K562 (cell line): ENCODE results near the gene KRT8. TPM values are rescaled to one million over a fixed set of nuclear protein-coding genes. Genes with fewer than 3 reads are reported as not detected.

Experiments used
- DMBX1 ChIP-seq: fragments of 250-450 bp; sonication (Bioruptor Pico); IDR thresholded peaks from 2 replicates; pipeline ENCODE4 v1.8.0; 2022; ENCODE audit warnings: inconsistent platforms, mild to moderate bottlenecking, moderate library complexity, borderline replicate concordance
- HBP1 ChIP-seq: fragments of 450-650 bp; formaldehyde crosslinking; IDR thresholded peaks from 2 replicates; pipeline ENCODE4 v1.4.0; 2022; ENCODE audit warnings: missing genetic modification characterization
- KAT7 ChIP-seq: sonication (generic); formaldehyde crosslinking; IDR thresholded peaks from 2 replicates; pipeline ENCODE4 v1.8.0; 2022; ENCODE audit warnings: missing genetic modification reagents, mild to moderate bottlenecking, borderline replicate concordance
- KDM4B ChIP-seq, 2 experiments: fragments of 450-650 bp in 1 of 2; sonication (generic) in 1 of 2; IDR thresholded peaks; 2 replicates each; pipeline ENCODE4 v1.6.1; 2016 to 2017; ENCODE audit warnings: borderline replicate concordance in 2 of 2, antibody characterized with exemption in 1 of 2, low read depth in 1 of 2, mild to moderate bottlenecking in 1 of 2
- MECOM ChIP-seq: fragments of 250-450 bp; sonication (Bioruptor Pico); IDR thresholded peaks from 2 replicates; pipeline ENCODE4 v1.8.0; 2022; ENCODE audit warnings: inconsistent platforms
- SNAPC5 ChIP-seq: fragments of 250-450 bp; sonication (Bioruptor Pico); IDR thresholded peaks from 2 replicates; pipeline ENCODE4 v1.8.0; 2021; ENCODE audit warnings: moderate library complexity, mild to moderate bottlenecking, inconsistent platforms
- ZNF165 ChIP-seq: fragments of 250-450 bp; sonication (Bioruptor Pico); IDR thresholded peaks from 2 replicates; pipeline ENCODE4 v1.4.0; 2020; ENCODE audit warnings: borderline replicate concordance
- ZNF41 ChIP-seq: fragments of 250-450 bp; sonication (Bioruptor Pico); conservative IDR thresholded peaks from 2 replicates; pipeline ENCODE4 v1.4.0; 2020; ENCODE audit warnings: mild to moderate bottlenecking
- ZNF592 ChIP-seq: fragments of 450-650 bp; IDR thresholded peaks from 2 replicates; pipeline ENCODE4 v1.6.1; 2017; ENCODE audit warnings: antibody characterized with exemption, mild to moderate bottlenecking
- polyA plus RNA-seq, 8 experiments: library from polyadenylated mRNA; depleted of rRNA in 4 of 8; stranded (reverse) in 5 of 8; unstranded in 3 of 8; fragments of >200 nt; fragmentation: Nextera tagmentation in 2 of 8; fragmentation: Illumina TruSeq in 1 of 8; extraction: Ambion mirVana in 2 of 8; extraction: Trizol in 1 of 8; gene quantifications; 2 replicates each; pipeline versions ENCODE4 v1.2.1 to v1.2.3, GENCODE V29; 2011 to 2014; ENCODE audit warnings: inconsistent platforms in 1 of 8, missing spikeins in 1 of 8
- total RNA-seq, 7 experiments: library from RNA; depleted of rRNA in 6 of 7; stranded (reverse); fragments of >200 nt in 6 of 7; fragmentation: Illumina TruSeq in 2 of 7; extraction: Trizol in 2 of 7; gene quantifications; 2 replicates each; pipeline versions ENCODE4 v1.2.1 to v1.2.3, GENCODE V29; 2011 to 2021; ENCODE audit warnings: low replicate concordance in 1 of 7
- TF ChIP-seq, protein P1 (sequence below): IDR thresholded peaks from 2 replicates; pipeline ENCODE4 v1.6.1; 2011; ENCODE audit warnings: borderline replicate concordance, low read depth, mild to moderate bottlenecking, moderate library complexity, low read length; ENCODE audit not compliant: insufficient read depth, poor library complexity, severe bottlenecking
- TF ChIP-seq, protein P2 (sequence below): sonication (generic); formaldehyde crosslinking; IDR thresholded peaks from 2 replicates; pipeline ENCODE4 v1.8.0; 2022; ENCODE audit warnings: mild to moderate bottlenecking, missing genetic modification reagents

KRT8 gene
- total and polyA plus RNA-seq, 9 of the 15 experiments (the other 6 are each of a cell fraction or from before 2014, with no cell fraction given): 41.5 to 661 (median 260) TPM

DNA sequence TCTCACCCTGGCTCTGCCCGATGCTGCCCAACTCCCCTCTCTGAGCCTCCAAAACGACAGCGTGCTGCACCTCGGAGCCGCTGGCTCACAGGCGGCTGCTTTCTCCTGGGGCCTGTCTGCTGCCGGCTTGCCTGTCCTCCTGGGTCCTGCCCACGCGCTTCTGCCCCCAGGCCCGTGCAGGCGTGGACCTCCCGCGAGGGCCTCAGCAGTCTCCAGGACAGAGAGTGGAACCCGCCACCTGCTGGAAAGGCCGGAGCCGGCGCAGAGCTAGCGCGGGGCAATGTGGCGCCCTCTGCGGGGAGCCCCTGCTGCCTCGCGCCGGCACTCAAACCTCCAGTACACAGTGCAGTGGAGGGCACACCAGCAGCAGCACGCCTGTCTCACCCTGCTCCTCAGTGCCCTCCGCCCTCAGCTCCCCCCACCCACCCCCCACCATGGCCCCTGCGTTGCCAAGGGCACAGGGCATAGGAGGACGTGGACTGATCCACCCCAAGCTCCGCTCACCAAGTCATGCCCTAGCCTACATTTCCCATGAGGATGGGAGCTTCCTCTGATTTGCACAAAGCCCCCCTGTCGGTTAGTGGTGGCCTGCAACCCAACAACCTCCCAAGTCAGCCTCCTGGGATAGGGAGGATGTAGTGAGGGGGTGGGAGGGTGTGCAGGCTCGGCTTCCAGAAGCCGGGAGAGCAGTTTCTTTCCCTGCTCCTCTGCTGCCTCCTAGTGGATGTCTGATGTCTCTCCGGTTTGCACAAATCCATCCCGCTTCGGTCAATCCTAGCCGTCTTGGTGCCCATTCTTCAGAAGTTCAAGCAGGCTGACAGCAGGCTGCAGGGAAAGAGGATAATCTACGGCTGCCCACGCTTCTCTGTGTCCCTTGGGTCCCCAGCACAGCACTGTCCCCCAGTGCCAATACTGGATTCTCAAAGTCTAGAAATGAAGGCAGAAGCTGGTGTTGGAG, 25.2 kb downstream of the KRT8 start (continued):
- TF ChIP-seq HBP1 (0 out of 2 replicates have a peak, but pooled peaks have one; percentile 24), ZNF41 (peak; percentile 72; the same call in 1 of the 2 replicates), KDM4B (IDR thresholded peaks at IDR 0.05; ENCODE audit: borderline replicate concordance in 2 of 2, low read depth in 1 of 2) (no peak), SNAPC5 (CRISPR knock-in tag) (no peak), DMBX1 (CRISPR knock-in tag) (peak; percentile 51; the same call in 1 of the 2 replicates), ZNF592 (peak; percentile 92), ZNF165 (CRISPR knock-in tag) (0 out of 2 replicates have a peak, but pooled peaks have one; percentile 37), KAT7 (no peak), MECOM (no peak)
- TF ChIP-seq, protein P1, sequence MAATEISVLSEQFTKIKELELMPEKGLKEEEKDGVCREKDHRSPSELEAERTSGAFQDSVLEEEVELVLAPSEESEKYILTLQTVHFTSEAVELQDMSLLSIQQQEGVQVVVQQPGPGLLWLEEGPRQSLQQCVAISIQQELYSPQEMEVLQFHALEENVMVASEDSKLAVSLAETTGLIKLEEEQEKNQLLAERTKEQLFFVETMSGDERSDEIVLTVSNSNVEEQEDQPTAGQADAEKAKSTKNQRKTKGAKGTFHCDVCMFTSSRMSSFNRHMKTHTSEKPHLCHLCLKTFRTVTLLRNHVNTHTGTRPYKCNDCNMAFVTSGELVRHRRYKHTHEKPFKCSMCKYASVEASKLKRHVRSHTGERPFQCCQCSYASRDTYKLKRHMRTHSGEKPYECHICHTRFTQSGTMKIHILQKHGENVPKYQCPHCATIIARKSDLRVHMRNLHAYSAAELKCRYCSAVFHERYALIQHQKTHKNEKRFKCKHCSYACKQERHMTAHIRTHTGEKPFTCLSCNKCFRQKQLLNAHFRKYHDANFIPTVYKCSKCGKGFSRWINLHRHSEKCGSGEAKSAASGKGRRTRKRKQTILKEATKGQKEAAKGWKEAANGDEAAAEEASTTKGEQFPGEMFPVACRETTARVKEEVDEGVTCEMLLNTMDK: peak; percentile 99
- TF ChIP-seq, protein P2, sequence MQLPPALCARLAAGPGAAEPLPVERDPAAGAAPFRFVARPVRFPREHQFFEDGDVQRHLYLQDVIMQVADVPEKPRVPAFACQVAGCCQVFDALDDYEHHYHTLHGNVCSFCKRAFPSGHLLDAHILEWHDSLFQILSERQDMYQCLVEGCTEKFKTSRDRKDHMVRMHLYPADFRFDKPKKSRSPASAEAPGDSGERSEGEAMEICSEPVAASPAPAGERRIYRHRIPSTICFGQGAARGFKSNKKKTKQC (CRISPR knock-in tag): peak; percentile 48; the same call in 1 of the 2 replicates
